ENCODE results near the gene SMIM29. TPM values are rescaled to one million over a fixed set of nuclear protein-coding genes. Genes with fewer than 3 reads are reported as not detected.

Gene SMIM29
- total and polyA plus RNA-seq, 10 of the 15 experiments (the other 5 are each of a cell fraction or from before 2014, with no cell fraction given): 7.1 to 30.0 (median 16.2) TPM

- no peaks in the 10 kb centered on the region for H3K79me2 ChIP-seq (ENCODE audit: control insufficient read depth, insufficient read depth, low read length)
- H4K20me1 ChIP-seq (ENCODE audit: control insufficient read depth, insufficient read depth): no peaks in the 10 kb centered on the region
- DNase-seq (ENCODE audit: low read depth, low spot score): no peak
- RAD21 ChIA-PET (ENCODE audit: unreplicated experiment): interaction anchor here (1.2 to 1.8 kb wide), 2 partner anchors 9 to 41 kb away, joined by 4 to 8 read pairs; no protein-coding TSS in a partner anchor
- H3K4me3 ChIP-seq: no peak overlapping the region
- CTCF ChIA-PET: interaction anchor here (0.5 to 1.3 kb wide), 4 partner anchors 12 to 445 kb away, joined by 3 to 4 read pairs (median 4); no protein-coding TSS in a partner anchor
- no peak overlapping the region for H3K4me2 ChIP-seq (ENCODE audit: control insufficient read depth, insufficient read depth)
- no peak overlapping the region for H3K27ac ChIP-seq (ENCODE audit: control insufficient read depth, insufficient read depth)
- in situ Hi-C loops (cut with MboI): no loop called here
- H3K27me3 ChIP-seq (replicated peaks in 1 of 2; ENCODE audit: control insufficient read depth in 2 of 2, insufficient read depth in 2 of 2, low read length in 1 of 2): no peaks in the 10 kb centered on the region
- 85% methylated on average over 4 of the region's 4 CpGs for WGBS (ENCODE audit: insufficient coverage, insufficient replicate concordance, low lambda C conversion rate, missing lambda C conversion rate)
- no peaks in the 10 kb centered on the region for H3K4me1 ChIP-seq (ENCODE audit: control insufficient read depth, insufficient read depth, low read length)
- SMC1A ChIA-PET (ENCODE audit: uncharacterized antibody, unreplicated experiment): interaction anchor here (1.2 kb wide), 1 partner anchor 41 kb away, joined by 3 read pairs; no protein-coding TSS in a partner anchor
- TF ChIP-seq CHD4 (IDR thresholded peaks at IDR 0.05): no peak
- TF ChIP-seq PRDM15 (CRISPR knock-in tag; IDR thresholded peaks at IDR 0.05): no peak
- peaks cover 4% of the 10 kb centered on the region; the same call in 1 of the 3 replicates for H3K9me3 ChIP-seq (replicated peaks; ENCODE audit: control insufficient read depth, insufficient read depth, low read length)
- H2AFZ ChIP-seq (ENCODE audit: control insufficient read depth, low read depth, low read length): no peak overlapping the region
- POLR2A ChIA-PET: no interaction called here
- no peak overlapping the region for H3K9ac ChIP-seq (ENCODE audit: control insufficient read depth, insufficient read depth, low read length)
- intact Hi-C loops (cut with micrococcal nuclease; ENCODE audit: unreplicated experiment): no loop called here
- FAIRE-seq: no peak
- H3K36me3 ChIP-seq (ENCODE audit: control insufficient read depth in 2 of 2, insufficient read depth in 2 of 2, low read length in 1 of 2): no peaks in the 10 kb centered on the region
- no peak for ATAC-seq
- BruUV-seq (replicated peaks): no TSS peak
Observed at GRCh38 chr6:34204693-34205092, 44.1 kb downstream of the SMIM29 start.
